SH-SY5Y (cell line): Measurements from ENCODE around the gene PAX3.

Source experiments
- GATA2 ChIP-seq: IDR thresholded peaks from 2 replicates; pipeline ENCODE4 v1.6.1; 2011; ENCODE audit warnings: mild to moderate bottlenecking, low read depth, low read length
- GATA3 ChIP-seq: IDR thresholded peaks from 2 replicates; pipeline ENCODE4 v1.6.1; 2011; ENCODE audit warnings: low read depth, mild to moderate bottlenecking, low read length, moderate library complexity

- no peak for TF ChIP-seq GATA2
- TF ChIP-seq GATA3 = no peak
These were observed 118.2 kb downstream of the PAX3 start for GRCh38 chr2:222180619-222181018.
